Erythroblast (primary cell): Measurements from ENCODE around the gene CHST9.

Experiments
- GATA1 ChIP-seq: IDR thresholded peaks from 2 replicates; pipeline ENCODE4 v1.6.1; 2011; ENCODE audit warnings: low read depth, mild to moderate bottlenecking, control low read depth, low read length, moderate library complexity
- POLR2A ChIP-seq: IDR thresholded peaks from 2 replicates; pipeline ENCODE4 v1.6.1; 2011; ENCODE audit warnings: mild to moderate bottlenecking, low read length

DNA sequence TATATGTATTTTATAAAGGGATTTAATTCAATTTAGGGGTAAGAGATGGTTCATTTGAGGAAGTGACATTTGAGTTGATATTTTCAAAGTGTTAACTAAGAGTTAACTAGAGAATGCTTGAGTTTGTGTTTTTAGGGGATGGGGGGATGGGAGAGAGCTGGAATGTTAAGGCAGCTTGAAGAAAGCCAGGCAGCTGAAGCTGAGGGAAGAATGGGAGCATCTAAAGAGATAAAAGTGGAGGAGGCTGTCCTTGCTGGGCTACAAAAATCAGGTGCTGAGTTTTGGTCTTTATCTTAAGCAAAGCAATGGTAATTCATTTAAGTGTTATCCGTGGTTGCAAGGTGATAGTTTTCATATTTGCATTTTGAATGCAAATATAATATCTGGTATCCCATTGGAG, 9.2 kb downstream of the CHST9 start:
- TF ChIP-seq POLR2A (no peak), GATA1 (no peak)
